ENCODE results near the gene ZDHHC4. TPM values are rescaled to one million over a fixed set of nuclear protein-coding genes. Genes with fewer than 3 reads are reported as not detected.

The ZDHHC4 gene
- total RNA-seq, 2 experiments from 2014 or later, result 27.8 to 32.0 TPM

DNA sequence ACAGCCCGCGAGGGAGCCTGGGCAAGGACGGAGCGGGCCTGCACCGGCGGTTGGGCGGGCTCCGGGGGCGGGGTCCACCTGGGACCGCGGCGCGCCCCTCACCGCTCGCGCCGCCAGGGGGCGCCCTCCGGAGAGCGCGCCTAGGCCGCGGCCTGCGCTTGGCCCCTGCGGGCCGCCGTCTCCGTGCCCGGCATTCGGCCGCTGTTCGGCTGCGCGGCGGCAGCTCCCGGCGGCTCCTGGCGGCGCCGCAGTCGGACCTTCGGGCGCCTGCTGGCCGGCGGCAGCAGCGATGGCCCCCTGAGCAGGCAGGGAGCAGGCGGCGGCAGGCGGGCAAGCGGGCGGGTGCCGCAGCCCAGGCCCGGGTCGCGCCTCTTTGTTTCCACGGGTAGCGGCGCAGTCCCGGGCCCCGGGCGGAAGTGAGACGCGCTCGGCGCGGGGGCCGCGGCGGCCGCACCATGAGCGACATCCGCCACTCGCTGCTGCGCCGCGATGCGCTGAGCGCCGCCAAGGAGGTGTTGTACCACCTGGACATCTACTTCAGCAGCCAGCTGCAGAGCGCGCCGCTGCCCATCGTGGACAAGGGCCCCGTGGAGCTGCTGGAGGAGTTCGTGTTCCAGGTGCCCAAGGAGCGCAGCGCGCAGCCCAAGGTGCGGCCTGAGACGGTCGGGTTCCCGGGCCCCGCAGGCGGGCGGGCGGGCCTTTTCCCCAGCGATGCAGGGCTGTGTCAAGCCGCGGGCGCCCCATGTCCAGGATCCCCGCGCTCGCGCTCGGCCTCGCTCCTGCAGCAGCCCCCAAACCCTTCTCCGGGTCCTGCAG is 12.8 kb downstream of the ZDHHC4 start, which contains the start of gene INTS15:
Gene INTS15 (plus strand): TSS at position 193 of the 816 bp plus-strand sequence. CDS start 263 bp downstream, at position 456.
- Mint-ChIP-seq H3K36me3 (ENCODE audit: low read depth) (peaks cover 28% of the 10 kb centered on the region), H3K27ac (peak within 1 kb of the TSS; percentile 84), H3K27me3 (no peaks in the 10 kb centered on the region), H3K4me3 (peak within 1 kb of the TSS; percentile 87), H3K9me3 (no peaks in the 10 kb centered on the region), H3K4me1 (ENCODE audit: low read depth) (peaks cover 22% of the 10 kb centered on the region)
- POLR2A ChIA-PET, result interaction anchor here (0.6 to 2.7 kb wide), 10 partner anchors 8 to 65 kb away, joined by 3 to 18 read pairs (median 4); partner anchors contain the start of genes ZDHHC4 and ZNF316
- peak; percentile 82 for DNase-seq
- ATAC-seq, result peak; percentile 92
- intact Hi-C loops (cut with micrococcal nuclease), result no loop called here
- CTCF ChIA-PET, result interaction anchor here (0.6 to 4.2 kb wide), 13 partner anchors 8 to 268 kb away, joined by 3 to 44 read pairs (median 4); partner anchors contain the start of genes ZDHHC4 and ZNF316
- TF ChIP-seq, protein P1, sequence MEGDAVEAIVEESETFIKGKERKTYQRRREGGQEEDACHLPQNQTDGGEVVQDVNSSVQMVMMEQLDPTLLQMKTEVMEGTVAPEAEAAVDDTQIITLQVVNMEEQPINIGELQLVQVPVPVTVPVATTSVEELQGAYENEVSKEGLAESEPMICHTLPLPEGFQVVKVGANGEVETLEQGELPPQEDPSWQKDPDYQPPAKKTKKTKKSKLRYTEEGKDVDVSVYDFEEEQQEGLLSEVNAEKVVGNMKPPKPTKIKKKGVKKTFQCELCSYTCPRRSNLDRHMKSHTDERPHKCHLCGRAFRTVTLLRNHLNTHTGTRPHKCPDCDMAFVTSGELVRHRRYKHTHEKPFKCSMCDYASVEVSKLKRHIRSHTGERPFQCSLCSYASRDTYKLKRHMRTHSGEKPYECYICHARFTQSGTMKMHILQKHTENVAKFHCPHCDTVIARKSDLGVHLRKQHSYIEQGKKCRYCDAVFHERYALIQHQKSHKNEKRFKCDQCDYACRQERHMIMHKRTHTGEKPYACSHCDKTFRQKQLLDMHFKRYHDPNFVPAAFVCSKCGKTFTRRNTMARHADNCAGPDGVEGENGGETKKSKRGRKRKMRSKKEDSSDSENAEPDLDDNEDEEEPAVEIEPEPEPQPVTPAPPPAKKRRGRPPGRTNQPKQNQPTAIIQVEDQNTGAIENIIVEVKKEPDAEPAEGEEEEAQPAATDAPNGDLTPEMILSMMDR (IDR thresholded peaks at IDR 0.05), result peak; percentile 76

DNA sequence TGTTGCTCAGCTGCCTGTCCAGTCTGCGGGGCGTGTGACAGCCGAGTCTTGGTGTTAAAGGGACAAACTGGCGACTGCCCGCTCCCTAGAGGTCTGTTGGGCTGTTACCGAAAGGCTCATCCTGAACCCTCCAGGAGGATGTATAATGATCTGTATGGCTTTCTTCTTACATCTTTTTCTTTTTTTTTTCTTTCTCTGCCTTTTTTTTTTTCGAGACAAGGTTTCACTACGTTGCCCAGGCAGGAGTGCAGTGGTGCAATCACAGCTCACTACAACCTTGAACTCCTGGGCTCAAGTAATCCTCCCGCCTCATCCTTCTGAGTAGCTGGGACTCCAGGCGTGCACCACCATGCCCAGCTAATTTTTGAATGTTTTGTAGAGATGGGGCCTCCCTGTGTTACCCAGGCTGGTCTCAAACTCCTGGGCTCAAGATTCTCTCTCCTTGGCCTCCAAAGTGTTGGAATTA is 13.4 kb downstream of the ZDHHC4 start:
- peaks cover 34% of the 10 kb centered on the region for H3K36me3 Mint-ChIP-seq (ENCODE audit: low read depth)
- no peaks in the 10 kb centered on the region for H3K27me3 Mint-ChIP-seq
- TF ChIP-seq, protein P1 (IDR thresholded peaks at IDR 0.05), result no peak
- intact Hi-C loops (cut with micrococcal nuclease), result no loop called here
- POLR2A ChIA-PET, result interaction anchor here (0.6 to 2.7 kb wide), 7 partner anchors 7 to 67 kb away, joined by 3 to 18 read pairs (median 4); partner anchors contain the start of gene ZDHHC4
- no peaks in the 10 kb centered on the region for H3K9me3 Mint-ChIP-seq
- peak; percentile 3 for ATAC-seq
- H3K27ac Mint-ChIP-seq, result peak overlapping the region; percentile 84
- peaks cover 22% of the 10 kb centered on the region for H3K4me1 Mint-ChIP-seq (ENCODE audit: low read depth)
- H3K4me3 Mint-ChIP-seq, result peak overlapping the region; percentile 87
- CTCF ChIA-PET, result interaction anchor here (0.8 to 4.2 kb wide), 9 partner anchors 9 to 267 kb away, joined by 3 to 44 read pairs (median 5); partner anchors contain the start of gene ZDHHC4
- DNase-seq, result no peak

DNA sequence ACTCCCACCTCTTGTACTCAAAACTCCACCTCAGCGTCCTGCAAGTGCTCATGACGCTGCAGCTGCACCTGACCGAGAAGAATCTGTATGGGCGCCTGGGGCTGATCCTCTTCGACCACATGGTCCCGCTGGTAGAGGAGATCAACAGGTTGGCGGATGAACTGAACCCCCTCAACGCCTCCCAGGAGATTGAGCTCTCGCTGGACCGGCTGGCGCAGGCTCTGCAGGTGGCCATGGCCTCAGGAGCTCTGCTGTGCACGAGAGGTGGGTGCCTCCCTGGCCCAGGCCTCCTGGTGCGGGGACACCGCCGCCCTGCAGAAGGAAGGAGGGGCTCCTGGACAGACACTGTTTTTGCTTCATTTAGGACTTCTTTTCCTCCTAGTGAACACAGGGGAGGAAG is 22.8 kb downstream of the ZDHHC4 start:
- TF ChIP-seq, protein P1 (IDR thresholded peaks at IDR 0.05), result no peak
- no peak for DNase-seq
- POLR2A ChIA-PET, result interaction anchor here (1.3 kb wide), 1 partner anchor 10 kb away, joined by 8 read pairs; the partner anchor contains the start of gene INTS15
- ATAC-seq, result no peak
- no peak overlapping the region for H3K4me3 Mint-ChIP-seq
- peaks cover 49% of the 10 kb centered on the region for H3K36me3 Mint-ChIP-seq (ENCODE audit: low read depth)
- H3K27ac Mint-ChIP-seq, result no peak overlapping the region
- CTCF ChIA-PET, result interaction anchor here (1.2 kb wide), 1 partner anchor 84 kb away, joined by 4 read pairs; no protein-coding TSS in a partner anchor
- intact Hi-C loops (cut with micrococcal nuclease), result no loop called here
- H3K27me3 Mint-ChIP-seq, result no peaks in the 10 kb centered on the region
- peaks cover 8% of the 10 kb centered on the region for H3K4me1 Mint-ChIP-seq (ENCODE audit: low read depth)
- no peaks in the 10 kb centered on the region for H3K9me3 Mint-ChIP-seq

DNA sequence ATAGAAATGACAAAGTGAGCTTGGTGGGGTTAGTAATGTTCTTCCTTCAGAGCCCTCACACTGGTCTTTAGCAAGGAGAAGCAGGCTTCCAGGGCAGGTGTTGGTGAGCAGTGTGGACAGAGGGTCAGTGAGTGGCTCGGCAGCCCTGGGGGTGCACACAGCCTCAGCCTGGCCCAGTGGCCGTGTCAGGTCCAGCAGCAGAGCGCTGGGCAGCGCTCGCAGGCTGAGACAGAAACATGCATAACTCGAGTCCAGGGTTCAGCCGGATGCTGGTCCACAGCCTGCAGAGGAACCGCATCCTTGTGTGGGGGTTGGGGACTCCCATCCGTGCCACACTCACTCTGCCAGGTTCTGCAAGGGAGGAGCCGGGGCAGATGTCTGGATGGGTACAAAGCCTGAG is 27.2 kb downstream of the ZDHHC4 start:
- H3K4me1 Mint-ChIP-seq (ENCODE audit: low read depth), result peaks cover 5% of the 10 kb centered on the region
- TF ChIP-seq, protein P1 (IDR thresholded peaks at IDR 0.05), result no peak

More for the DNA sequence above, 27.2 kb downstream of the ZDHHC4 start:
- intact Hi-C loops (cut with micrococcal nuclease), result no loop called here
- Mint-ChIP-seq H3K27me3 (no peaks in the 10 kb centered on the region), H3K9me3 (no peaks in the 10 kb centered on the region), H3K36me3 (ENCODE audit: low read depth) (peaks cover 31% of the 10 kb centered on the region), H3K27ac (no peak overlapping the region), H3K4me3 (no peak overlapping the region)
- ATAC-seq (no peak), DNase-seq (no peak)
- ChIA-PET CTCF (no interaction called here), POLR2A (interaction anchor here (1.0 kb wide), 1 partner anchor 15 kb away, joined by 4 read pairs; the partner anchor contains the start of gene INTS15)
